AG09319 (cell line): ENCODE measurements around the gene NET1.

Experiments
- DNase-seq: peaks from one replicate; pipeline ENCODE4 v3.0.0-alpha.2; 2010; ENCODE audit warnings: low read depth; ENCODE audit errors: extremely low read depth
- TF ChIP-seq, protein P1 (sequence below): IDR thresholded peaks from 2 replicates; pipeline ENCODE4 v1.5.1; 2011; ENCODE audit warnings: low read depth, mild to moderate bottlenecking, inconsistent platforms, low read length, moderate library complexity

NET1 gene

GRCh38 chr10:5387169-5387568 lies 25.2 kb upstream of the NET1 start:
- TF ChIP-seq, protein P1, sequence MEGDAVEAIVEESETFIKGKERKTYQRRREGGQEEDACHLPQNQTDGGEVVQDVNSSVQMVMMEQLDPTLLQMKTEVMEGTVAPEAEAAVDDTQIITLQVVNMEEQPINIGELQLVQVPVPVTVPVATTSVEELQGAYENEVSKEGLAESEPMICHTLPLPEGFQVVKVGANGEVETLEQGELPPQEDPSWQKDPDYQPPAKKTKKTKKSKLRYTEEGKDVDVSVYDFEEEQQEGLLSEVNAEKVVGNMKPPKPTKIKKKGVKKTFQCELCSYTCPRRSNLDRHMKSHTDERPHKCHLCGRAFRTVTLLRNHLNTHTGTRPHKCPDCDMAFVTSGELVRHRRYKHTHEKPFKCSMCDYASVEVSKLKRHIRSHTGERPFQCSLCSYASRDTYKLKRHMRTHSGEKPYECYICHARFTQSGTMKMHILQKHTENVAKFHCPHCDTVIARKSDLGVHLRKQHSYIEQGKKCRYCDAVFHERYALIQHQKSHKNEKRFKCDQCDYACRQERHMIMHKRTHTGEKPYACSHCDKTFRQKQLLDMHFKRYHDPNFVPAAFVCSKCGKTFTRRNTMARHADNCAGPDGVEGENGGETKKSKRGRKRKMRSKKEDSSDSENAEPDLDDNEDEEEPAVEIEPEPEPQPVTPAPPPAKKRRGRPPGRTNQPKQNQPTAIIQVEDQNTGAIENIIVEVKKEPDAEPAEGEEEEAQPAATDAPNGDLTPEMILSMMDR: no peak
- no peak for DNase-seq

- TF ChIP-seq, protein P1: no peak
- no peak for DNase-seq
Observed at GRCh38 chr10:5390607-5391205, 21.7 kb upstream of the NET1 start.

GRCh38 chr10:5391790-5392189 lies 20.6 kb upstream of the NET1 start:
- no peak for DNase-seq
- TF ChIP-seq, protein P1: no peak

GRCh38 chr10:5393529-5393928 lies 18.8 kb upstream of the NET1 start:
- TF ChIP-seq, protein P1: no peak
- DNase-seq: no peak

GRCh38 chr10:5395168-5395567 lies 17.2 kb upstream of the NET1 start:
- TF ChIP-seq, protein P1: no peak

GRCh38 chr10:5396556-5397300 lies 15.6 kb upstream of the NET1 start:
- TF ChIP-seq, protein P1: no peak
- DNase-seq: no peak

More at GRCh38 chr10:5395168-5395567, 17.2 kb upstream of the NET1 start:
- no peak for DNase-seq

DNA sequence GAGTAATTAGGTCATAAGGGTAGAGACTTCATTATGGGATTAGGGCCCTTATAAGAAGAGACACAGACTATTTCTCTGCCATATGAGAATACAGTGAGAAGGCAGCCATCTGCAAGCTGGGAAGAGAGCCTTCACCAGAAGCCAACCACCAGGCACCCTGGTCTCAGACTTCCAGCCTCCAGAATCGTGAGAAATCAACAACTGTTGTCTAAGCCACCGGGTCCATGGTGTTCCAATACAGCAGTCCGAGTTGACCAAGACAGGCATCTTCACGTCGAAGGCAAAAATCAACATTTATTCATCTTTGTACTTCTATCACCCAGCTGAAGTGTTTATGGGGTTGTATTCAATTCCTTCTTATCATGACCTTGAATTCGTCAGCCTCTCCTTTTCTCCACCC lies 13.0 kb upstream of the NET1 start:
- TF ChIP-seq, protein P1: no peak
- DNase-seq: no peak
